ENCODE data around the gene MRPL34.

The MRPL34 gene

GRCh38 chr19:17311455-17312188 lies 6.0 kb downstream of the MRPL34 start:
- DNase-seq: no peak

- DNase-seq: no peak
Measured at GRCh38 chr19:17312189-17313113, 6.8 kb downstream of the MRPL34 start.

GRCh38 chr19:17314007-17314593 lies 8.4 kb downstream of the MRPL34 start:
- DNase-seq: no peak

GRCh38 chr19:17318966-17319365 lies 13.3 kb downstream of the MRPL34 start:
- DNase-seq: no peak

- no peak for DNase-seq
Measured at GRCh38 chr19:17319473-17320238, 14.0 kb downstream of the MRPL34 start.

- DNase-seq: no peak
Measured at GRCh38 chr19:17320435-17320834, 14.8 kb downstream of the MRPL34 start.

- no peak for DNase-seq
Measured at GRCh38 chr19:17321655-17322489, 16.2 kb downstream of the MRPL34 start.

GRCh38 chr19:17322854-17323253 lies 17.2 kb downstream of the MRPL34 start:
- DNase-seq: no peak

- DNase-seq: no peak
Measured at GRCh38 chr19:17323300-17323963, 17.8 kb downstream of the MRPL34 start.

- no peak for DNase-seq
Measured at GRCh38 chr19:17323964-17324332, 18.3 kb downstream of the MRPL34 start.

- no peak for DNase-seq
Measured at GRCh38 chr19:17324357-17325114, 18.9 kb downstream of the MRPL34 start.

GRCh38 chr19:17325133-17325532 lies 19.5 kb downstream of the MRPL34 start:
- no peak for DNase-seq

- DNase-seq: no peak
Measured at GRCh38 chr19:17325881-17326594, 20.4 kb downstream of the MRPL34 start.

- DNase-seq: no peak
Measured at GRCh38 chr19:17326595-17326966, 20.9 kb downstream of the MRPL34 start.

- DNase-seq: no peak
Measured at GRCh38 chr19:17327068-17327653, 21.5 kb downstream of the MRPL34 start.

- no peak for DNase-seq
Measured at GRCh38 chr19:17327654-17328516, 22.2 kb downstream of the MRPL34 start.

- no peak for DNase-seq
Measured at GRCh38 chr19:17328517-17329365, 23.1 kb downstream of the MRPL34 start.

All from NCI-H2227 treated with DMSO at 0.1 percent for 48 hours (cell line).